Islet precursor cell (in vitro differentiated cells): ENCODE measurements around the gene ETV6.
A peak's percentile ranks its signal among the peaks of the same experiment; 100 is the strongest.

Experiments used
- DNase-seq: peaks from one replicate; pipeline ENCODE4 v3.0.0-alpha.2; 2018

The ETV6 gene

GRCh38 chr12:11722071-11722470 lies 72.6 kb downstream of the ETV6 start:
- DNase-seq: no peak

GRCh38 chr12:11722578-11723138 lies 73.2 kb downstream of the ETV6 start:
- no peak for DNase-seq

- DNase-seq: peak; percentile 53
Measured at GRCh38 chr12:11723993-11724392, 74.5 kb downstream of the ETV6 start.

- no peak for DNase-seq
Measured at GRCh38 chr12:11724888-11725311, 75.4 kb downstream of the ETV6 start.

DNA sequence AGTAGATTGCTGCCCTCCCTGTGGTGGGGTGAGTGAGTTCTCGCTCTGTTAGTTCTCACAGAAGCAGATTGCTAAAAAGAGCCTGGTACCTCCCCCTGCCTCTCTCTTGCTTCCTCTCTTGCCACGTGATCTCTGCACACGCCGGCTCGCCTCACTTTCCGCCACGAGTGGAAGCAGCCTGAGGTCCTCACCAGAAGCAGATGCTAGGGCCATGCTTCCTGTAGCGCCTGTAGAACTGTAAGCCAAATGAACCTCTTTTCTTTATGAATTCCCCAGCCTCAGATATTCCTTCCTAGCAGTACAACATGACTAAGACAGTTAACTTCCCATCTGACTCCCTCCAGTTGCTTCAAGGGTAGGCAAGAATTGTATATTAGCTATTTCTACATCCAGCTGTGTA lies 76.2 kb downstream of the ETV6 start:
- DNase-seq: no peak

DNA sequence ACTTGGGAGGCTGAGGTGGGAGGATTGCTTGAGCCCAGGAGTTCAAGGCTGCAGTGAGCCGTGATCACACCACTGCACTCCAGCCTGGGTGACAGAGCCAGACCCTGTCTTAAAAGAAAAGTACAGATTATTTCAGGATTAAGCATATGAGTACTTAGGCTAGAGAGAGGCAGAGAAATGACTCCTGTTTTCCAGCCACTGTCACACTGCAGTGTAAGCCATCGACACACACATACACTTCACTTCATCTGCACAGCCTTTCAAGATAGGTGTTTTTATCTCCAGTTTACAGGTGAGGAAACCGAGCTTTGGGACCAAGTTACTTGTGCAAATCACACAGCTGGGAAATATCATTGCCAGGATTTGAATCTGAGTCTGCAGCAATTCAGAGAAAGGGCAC lies 77.2 kb downstream of the ETV6 start:
- no peak for DNase-seq

GRCh38 chr12:11727133-11727664 lies 77.7 kb downstream of the ETV6 start:
- DNase-seq: peak; percentile 55

- DNase-seq: no peak
Measured at GRCh38 chr12:11728154-11728755, 78.8 kb downstream of the ETV6 start.

- no peak for DNase-seq
Measured at GRCh38 chr12:11729008-11729407, 79.5 kb downstream of the ETV6 start.

DNA sequence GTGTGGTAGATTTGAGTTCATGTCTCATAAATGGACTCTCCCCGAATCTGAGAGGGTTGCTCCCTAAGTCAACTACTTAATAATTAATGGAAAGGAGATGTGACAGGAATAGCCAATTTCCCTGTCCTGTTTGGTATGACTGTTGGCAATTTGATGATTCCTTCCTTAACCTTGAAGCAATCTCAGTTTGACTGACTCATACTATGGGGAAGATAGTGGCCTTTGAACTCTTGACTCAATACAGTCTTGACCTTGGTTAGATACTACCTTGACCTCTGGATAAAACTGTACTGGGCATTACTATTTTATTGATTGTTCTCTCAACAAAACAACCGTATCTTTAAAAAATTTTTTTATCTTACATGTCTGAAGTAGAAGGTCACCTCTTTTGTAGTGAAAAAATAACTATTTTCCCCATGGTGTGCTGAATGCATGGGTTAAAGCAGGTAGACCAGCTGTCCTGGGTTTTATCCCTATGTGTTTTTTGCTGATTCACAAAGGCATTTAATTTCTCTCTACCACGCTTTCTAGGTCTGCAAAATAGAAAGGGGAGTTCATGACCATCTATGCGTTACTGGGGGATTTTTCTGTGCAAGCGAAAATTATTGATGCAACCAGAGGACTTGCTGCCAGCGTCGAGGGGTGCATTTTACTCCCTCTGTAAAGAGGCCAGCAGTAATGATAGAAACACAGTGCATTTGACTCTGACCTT lies 80.1 kb downstream of the ETV6 start:
- no peak for DNase-seq

- peak; percentile 89 for DNase-seq
Measured at GRCh38 chr12:11730299-11731041, 81.0 kb downstream of the ETV6 start.

- DNase-seq: no peak
Measured at GRCh38 chr12:11731042-11731357, 81.5 kb downstream of the ETV6 start.

- no peak for DNase-seq
Measured at GRCh38 chr12:11731455-11731854, 82.0 kb downstream of the ETV6 start.

DNA sequence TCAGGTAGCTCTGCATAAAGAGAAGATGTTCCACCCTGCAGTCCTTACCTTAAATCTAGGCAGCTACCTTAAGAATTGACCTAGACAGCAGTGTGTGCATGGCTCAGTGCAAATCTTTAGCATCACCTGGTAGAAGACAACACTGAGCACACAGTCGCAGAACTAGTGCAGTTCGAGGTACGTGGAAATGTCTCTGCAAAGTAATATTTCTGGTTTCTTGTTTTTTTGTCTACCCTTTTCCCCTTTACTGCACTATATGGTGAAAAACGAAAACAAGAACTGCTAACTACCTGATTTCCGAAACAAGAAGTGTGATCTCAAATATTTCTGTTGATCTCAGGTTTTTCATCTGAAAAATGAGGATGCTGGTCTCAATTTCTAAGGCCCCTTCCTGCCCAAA lies 82.5 kb downstream of the ETV6 start:
- DNase-seq: no peak

- no peak for DNase-seq
Measured at GRCh38 chr12:11732715-11733114, 83.2 kb downstream of the ETV6 start.

DNA sequence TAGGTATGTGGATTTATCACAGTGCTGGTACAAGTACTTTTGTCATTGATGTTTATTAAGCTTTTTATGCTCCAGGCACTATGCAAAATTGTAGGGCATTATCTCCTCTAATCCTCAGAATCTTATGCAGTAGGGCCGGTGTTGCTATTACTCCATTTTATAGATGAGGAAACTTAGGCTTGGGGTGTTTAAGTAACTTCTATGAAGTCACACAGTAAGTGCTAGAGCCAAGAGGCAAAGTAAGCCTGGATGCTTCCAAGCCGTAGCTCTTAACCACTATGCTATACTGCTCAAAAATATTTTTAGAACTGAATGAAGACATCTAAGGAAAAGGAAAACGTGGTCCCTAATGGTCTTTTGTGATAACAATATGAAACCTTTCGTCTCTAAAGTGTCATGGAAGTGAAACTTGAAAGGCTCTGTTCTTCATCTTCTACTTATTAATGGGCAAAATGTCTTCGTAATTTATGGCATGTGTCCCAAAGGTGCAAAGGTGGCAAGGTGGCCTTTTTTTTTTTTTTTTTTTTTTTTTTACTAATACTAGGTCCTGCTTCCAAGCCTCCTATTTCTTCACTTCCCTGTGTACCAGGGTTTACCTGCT lies 85.2 kb downstream of the ETV6 start:
- DNase-seq: no peak

DNA sequence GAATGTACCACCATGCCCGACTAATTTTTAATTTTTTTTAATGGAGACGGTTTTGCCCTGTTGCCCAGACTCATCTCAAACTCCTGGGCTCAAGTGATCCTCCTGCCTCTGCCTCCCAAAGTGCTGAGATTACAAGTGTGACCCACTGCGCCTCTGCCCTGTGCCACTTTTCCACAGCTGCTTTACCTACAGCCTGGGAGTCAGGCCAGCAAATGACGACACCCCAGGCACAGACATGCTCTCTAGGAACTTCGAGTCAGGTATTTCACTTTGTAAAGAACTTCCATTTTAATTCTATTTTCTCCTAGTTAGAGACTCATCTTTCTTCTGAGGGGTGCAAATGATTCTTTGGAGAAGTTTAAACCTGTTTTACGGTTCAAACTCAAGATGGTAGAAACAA lies 89.0 kb downstream of the ETV6 start:
- DNase-seq: no peak

GRCh38 chr12:11739980-11740577 lies 90.6 kb downstream of the ETV6 start:
- no peak for DNase-seq

DNA sequence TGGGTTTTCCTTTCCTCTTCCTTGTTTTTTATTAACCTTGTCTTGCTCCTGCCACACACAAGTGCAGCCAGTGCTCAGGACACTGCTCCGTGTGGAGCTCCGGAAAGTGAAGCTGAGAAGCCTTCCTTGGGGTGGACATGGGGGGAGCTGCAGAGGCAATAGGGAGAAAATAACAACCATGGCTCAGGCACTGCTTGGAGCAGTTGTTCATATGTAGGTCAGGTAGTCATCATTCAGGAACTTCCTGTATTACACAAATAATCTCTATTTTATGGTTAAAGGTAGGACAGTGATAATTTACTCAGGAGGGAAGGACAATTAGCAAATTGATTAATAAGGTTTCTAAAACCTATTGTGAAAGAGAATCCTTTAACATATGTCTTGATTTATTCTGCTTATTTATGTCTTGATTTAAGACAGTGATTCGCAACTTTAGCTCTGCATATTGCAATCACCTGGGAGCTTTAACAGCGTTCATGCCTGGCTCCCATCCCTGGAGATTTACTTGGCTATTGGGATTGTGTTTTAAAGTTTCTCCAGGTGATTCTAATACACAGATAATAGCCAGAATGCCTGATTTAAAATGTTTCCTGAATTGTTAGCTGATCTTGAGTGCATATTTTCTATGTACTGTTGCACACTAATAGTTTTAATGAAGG lies 92.1 kb downstream of the ETV6 start:
- DNase-seq: no peak

- peak; percentile 84 for DNase-seq
Measured at GRCh38 chr12:11743423-11744409, 94.2 kb downstream of the ETV6 start.

DNA sequence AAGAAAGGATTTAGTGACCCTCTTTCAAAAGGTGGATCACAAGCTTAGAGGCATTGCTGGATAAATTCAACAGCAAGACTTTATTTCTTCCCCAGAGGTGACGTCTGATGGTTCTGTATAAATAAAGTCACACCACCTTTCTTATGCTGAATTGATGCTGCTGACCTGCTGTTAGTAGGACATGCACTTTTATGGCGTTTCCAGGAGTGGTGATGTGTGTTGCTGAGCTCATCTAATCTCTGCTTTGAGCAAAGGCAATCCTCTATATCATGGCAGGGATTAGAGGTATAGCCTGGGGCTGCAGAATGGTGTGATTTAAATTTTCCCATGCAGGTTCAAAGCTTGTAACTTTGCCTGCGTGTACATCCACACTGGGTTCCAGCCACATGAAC lies 94.9 kb downstream of the ETV6 start:
- DNase-seq: no peak
